IMR-90 (cell line): ENCODE results near the gene HES4. TPM values are rescaled to one million over a fixed set of nuclear protein-coding genes. Genes with fewer than 3 reads are reported as not detected.

Experiments
- ATAC-seq: fragments of 200-7000 bp; cut with Tn5 transposase; 2 replicates; pipeline ENCODE4 v1.9.1; 2020; ENCODE audit warnings: low read depth, mild to moderate bottlenecking, moderate library complexity
- BruUV-seq: library from RNA; stranded (reverse); fragments of 400-500 nt; replicated peaks from 2 replicates; lab custom pipeline; 2021; lab: Mats Ljungman, UMichigan
- CTCF ChIA-PET: fragments of 300-600 bp; formaldehyde crosslinking; extraction: SDS; loops from one replicate; lab custom pipeline; 2021; ENCODE audit warnings: antibody characterized with exemption; lab: Yijun Ruan, JAX
- POLR2A ChIA-PET: fragments of 300-600 bp; sonication (Branson Sonifier 250); formaldehyde crosslinking; loops from one replicate; lab custom pipeline; 2022; ENCODE audit warnings: antibody characterized with exemption; ENCODE audit not compliant: unreplicated experiment; lab: Charles Lee
- DNase-seq: peaks from one replicate; pipeline ENCODE4 v3.0.0; 2013
- H2AFZ ChIP-seq: replicated peaks from 2 replicates; pipeline ENCODE3; 2013; ENCODE audit warnings: low read length, mild to moderate bottlenecking; ENCODE audit not compliant: poor library complexity
- H2AK5ac ChIP-seq: 2 replicates; pipeline ENCODE4 v1.6.1; 2013; ENCODE audit warnings: low read depth, low read length, inconsistent platforms
- H2AK9ac ChIP-seq: replicated peaks from 2 replicates; pipeline ENCODE3; 2013; ENCODE audit warnings: mild to moderate bottlenecking, low read depth, low read length, moderate library complexity; ENCODE audit not compliant: poor library complexity
- H2BK120ac ChIP-seq: 2 replicates; pipeline ENCODE4 v1.6.1; 2013; ENCODE audit warnings: low read depth, low read length, inconsistent platforms
- H2BK15ac ChIP-seq: 3 replicates; pipeline ENCODE4 v1.6.1; 2013; ENCODE audit warnings: low read depth, low read length, inconsistent platforms
- H2BK20ac ChIP-seq: 2 replicates; pipeline ENCODE4 v1.6.1; 2013; ENCODE audit warnings: low read depth, mild to moderate bottlenecking, inconsistent platforms, low read length, moderate library complexity
- H2BK5ac ChIP-seq: 2 replicates; pipeline ENCODE4 v1.6.1; 2013; ENCODE audit warnings: mild to moderate bottlenecking, low read depth, low read length, inconsistent platforms; ENCODE audit not compliant: poor library complexity, severe bottlenecking
- H3K14ac ChIP-seq: replicated peaks from 2 replicates; pipeline ENCODE4 v1.6.1; 2013; ENCODE audit warnings: low read depth, low read length, inconsistent platforms
- H3K18ac ChIP-seq: 2 replicates; pipeline ENCODE4 v1.6.1; 2013; ENCODE audit warnings: low read depth, low read length, control low read depth
- H3K23ac ChIP-seq: 2 replicates; pipeline ENCODE4 v1.6.1; 2013; ENCODE audit warnings: low read depth, low read length, inconsistent platforms
- H3K27ac ChIP-seq: 2 replicates; pipeline ENCODE4 v1.5.1; 2013; ENCODE audit warnings: mild to moderate bottlenecking, control low read depth, low read length; ENCODE audit not compliant: insufficient read depth
- H3K27me3 ChIP-seq: 2 replicates; pipeline ENCODE4 v1.6.1; 2013; ENCODE audit warnings: low read length; ENCODE audit not compliant: control insufficient read depth, insufficient read depth
- H3K36me3 ChIP-seq: 2 replicates; pipeline ENCODE4 v1.6.1; 2013; ENCODE audit warnings: low read length, mixed read lengths; ENCODE audit not compliant: control insufficient read depth, insufficient read depth
- H3K4ac ChIP-seq: 2 replicates; pipeline ENCODE4 v1.6.1; 2013; ENCODE audit warnings: low read depth, low read length, inconsistent platforms
- H3K4me1 ChIP-seq: 2 replicates; pipeline ENCODE4 v1.6.1; 2013; ENCODE audit warnings: low read length, mixed read lengths; ENCODE audit not compliant: control insufficient read depth, insufficient read depth
- H3K4me2 ChIP-seq: 2 replicates; pipeline ENCODE4 v1.6.1; 2013; ENCODE audit warnings: low read depth, mild to moderate bottlenecking, control low read depth, low read length, moderate library complexity
- H3K4me3 ChIP-seq: 2 replicates; pipeline ENCODE4 v1.5.1; 2013; ENCODE audit warnings: low read depth, mild to moderate bottlenecking, control low read depth, low read length, moderate library complexity; ENCODE audit not compliant: insufficient read depth
- H3K56ac ChIP-seq: 2 replicates; pipeline ENCODE4 v1.6.1; 2013; ENCODE audit warnings: low read length, inconsistent platforms; ENCODE audit not compliant: insufficient read depth; ENCODE audit errors: extremely low read depth
- H3K79me1 ChIP-seq, 2 experiments: 2 replicates each; pipeline ENCODE4 v1.6.1; 2013; ENCODE audit warnings: low read length in 2 of 2, inconsistent platforms in 1 of 2, low read depth in 1 of 2
- H3K9ac ChIP-seq: 2 replicates; pipeline ENCODE4 v1.6.1; 2013; ENCODE audit warnings: low read depth, low read length, control low read depth
- H3K9me1 ChIP-seq: 2 replicates; pipeline ENCODE4 v1.6.1; 2013; ENCODE audit warnings: low read length, inconsistent platforms; ENCODE audit not compliant: insufficient read depth
- H3K9me3 ChIP-seq: 2 replicates; pipeline ENCODE4 v1.6.1; 2013; ENCODE audit warnings: low read length; ENCODE audit not compliant: control insufficient read depth, insufficient read depth
- H4K20me1 ChIP-seq: 2 replicates; pipeline ENCODE4 v1.6.1; 2013; ENCODE audit warnings: low read length, inconsistent platforms; ENCODE audit not compliant: insufficient read depth
- H4K5ac ChIP-seq: 2 replicates; pipeline ENCODE4 v1.6.1; 2013; ENCODE audit warnings: mild to moderate bottlenecking, low read depth, low read length, control low read depth
- H4K8ac ChIP-seq, 2 experiments: 2 replicates each; pipeline ENCODE4 v1.6.1; 2013; ENCODE audit warnings: low read depth in 2 of 2, low read length in 2 of 2, control low read depth in 1 of 2, inconsistent platforms in 1 of 2
- H4K91ac ChIP-seq: 2 replicates; pipeline ENCODE4 v1.6.1; 2013; ENCODE audit warnings: low read depth, low read length, inconsistent platforms; ENCODE audit not compliant: insufficient read depth
- CTCF ChIP-seq: conservative IDR thresholded peaks from 2 replicates; pipeline ENCODE4 v1.5.1; 2012; ENCODE audit warnings: mild to moderate bottlenecking, low read depth, low read length, improper control_type of control experiment
- POLR2A ChIP-seq: IDR thresholded peaks from 2 replicates; pipeline ENCODE4 v1.6.1; 2012; ENCODE audit warnings: mild to moderate bottlenecking, low read depth, low read length
- RAD21 ChIP-seq: IDR thresholded peaks from 2 replicates; pipeline ENCODE4 v1.6.1; 2012; ENCODE audit warnings: low read length, improper control_type of control experiment
- SMC3 ChIP-seq: fragments of 150-350 bp; IDR thresholded peaks from 2 replicates; pipeline ENCODE4 v1.6.1; 2016; ENCODE audit warnings: low read depth, mild to moderate bottlenecking, antibody characterized with exemption, low read length, moderate library complexity
- WGBS, 2 experiments: methylation state at CpG; one replicate each; pipeline versions ENCODE4 v1.1.5 to v1.1.7; 2013; ENCODE audit warnings: missing lambda C conversion rate in 2 of 2; ENCODE audit not compliant: insufficient read length in 1 of 2; ENCODE audit errors: extremely low coverage in 2 of 2; 5-methylcytosine and 5-hydroxymethylcytosine counted together
- dilution Hi-C: fragments of 300-500 bp; cut with HindIII; formaldehyde crosslinking; loops from one replicate; pipeline ENCODE4 v1.14.3; 2018; ENCODE audit warnings: low sequenced_read_pairs; ENCODE audit not compliant: unreplicated experiment
- in situ Hi-C: fragments of 300-500 bp; cut with MboI; formaldehyde crosslinking; loops from 3 replicates; pipeline ENCODE4 v1.14.3; 2019; ENCODE audit warnings: low sequenced_read_pairs, inconsistent platforms, mixed read lengths
- intact Hi-C: fragments of 100-400 bp; cut with micrococcal nuclease; formaldehyde crosslinking; loops from 2 replicates; pipeline ENCODE4 v1.10.0; 2022
- polyA plus RNA-seq, 3 experiments: library from polyadenylated mRNA; depleted of rRNA; stranded (reverse); fragments of >200 nt; gene quantifications; 2 replicates each; pipeline ENCODE4 v1.2.3, GENCODE V29; 2012; ENCODE audit warnings: low replicate concordance in 1 of 3
- total RNA-seq: library from RNA; depleted of rRNA; stranded (reverse); fragments of >200 nt; gene quantifications from 2 replicates; pipeline ENCODE4 v1.2.3, GENCODE V29; 2012

Gene HES4
- total and polyA plus RNA-seq, 2 of the 4 experiments (the other 2 are of a cell fraction) = 1.4 to 11.7 TPM

DNA sequence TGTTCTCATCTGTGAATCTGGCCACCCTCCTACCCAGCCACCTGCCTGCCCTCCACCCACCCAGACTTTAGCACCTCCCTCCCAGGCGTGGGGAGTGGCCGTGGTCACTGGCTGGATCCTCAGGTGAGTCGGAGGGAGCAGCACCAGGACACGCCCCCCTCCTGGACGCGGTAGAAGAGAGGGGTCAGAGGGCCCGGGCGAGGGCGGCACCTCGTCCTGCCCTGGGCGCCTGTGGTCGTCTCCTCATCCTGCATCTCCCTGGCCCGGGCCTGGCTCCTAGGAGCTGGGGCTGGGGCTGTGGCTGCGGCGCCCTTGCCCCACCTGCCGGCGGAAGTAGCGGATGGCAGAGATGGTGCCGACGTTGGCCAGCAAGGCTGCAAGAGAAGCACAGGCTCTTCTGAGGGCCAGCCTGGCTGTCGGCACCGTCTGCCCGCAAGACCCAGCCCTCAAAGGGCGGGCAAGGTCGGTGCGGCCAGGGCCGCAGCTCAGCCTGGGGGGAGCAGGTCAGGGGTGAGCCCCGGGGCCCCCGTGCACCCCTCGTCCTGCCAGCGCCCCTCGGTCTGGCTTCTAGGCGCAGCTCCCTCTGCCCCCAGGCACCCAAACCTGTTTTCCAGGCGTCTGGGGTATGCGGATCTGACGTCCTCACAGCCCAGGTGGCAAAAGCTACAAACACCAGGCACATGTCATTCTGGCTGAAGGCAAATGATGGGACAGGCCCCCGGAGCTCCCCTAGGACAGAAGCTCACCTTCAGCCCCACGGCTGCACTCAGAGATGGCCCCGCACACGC, 23.8 kb downstream of the HES4 start:
- peak overlapping the region; percentile 0; the same call in 1 of the 2 replicates for H3K4me3 ChIP-seq
- no peak overlapping the region for H3K18ac ChIP-seq
- H2AFZ ChIP-seq = peak overlapping the region; percentile 76
- no peaks in the 10 kb centered on the region for H3K9me1 ChIP-seq
- H3K36me3 ChIP-seq = no peaks in the 10 kb centered on the region
- no peak overlapping the region for H4K91ac ChIP-seq
- in situ Hi-C loops (no loop called here), dilution Hi-C loops (no loop called here), intact Hi-C loops (loop anchor here (2.0 to 5.0 kb wide), 2 partner anchors 74 to 103 kb away; no protein-coding TSS in a partner anchor)
- H3K4me1 ChIP-seq = 0 out of 2 replicates have a peak, but pooled peaks cover 2% of the 10 kb centered on the region
- H3K4ac ChIP-seq = no peak overlapping the region
- no peak overlapping the region for H2BK15ac ChIP-seq
- no peaks in the 10 kb centered on the region for H3K9me3 ChIP-seq
- POLR2A ChIA-PET = no interaction called here
- peak overlapping the region; percentile 28 for H2AK9ac ChIP-seq
- no TSS peak for BruUV-seq
- H4K8ac ChIP-seq = 0 out of 4 replicates have a peak overlapping the region, but pooled peaks of 1 of the 2 experiments have one; percentile 9
- H3K4me2 ChIP-seq = peak overlapping the region; percentile 12
- no peak overlapping the region for H2BK120ac ChIP-seq
- H2AK5ac ChIP-seq = no peak overlapping the region
- ATAC-seq (peak; percentile 95), DNase-seq (peak; percentile 36)
- no peak overlapping the region for H3K56ac ChIP-seq
- no peak overlapping the region for H3K27ac ChIP-seq
- peak; percentile 71 for TF ChIP-seq RAD21
- peak; percentile 58 for TF ChIP-seq SMC3
- TF ChIP-seq POLR2A = no peak
- peak; percentile 65 for TF ChIP-seq CTCF
- CTCF ChIA-PET = interaction anchor here (1.4 kb wide), 1 partner anchor 9 kb away, joined by 3 read pairs; no protein-coding TSS in a partner anchor
- no peaks in the 10 kb centered on the region; the same call in 1 of the 2 replicates for H4K20me1 ChIP-seq
- H3K9ac ChIP-seq = no peak overlapping the region
- no peak overlapping the region for H3K23ac ChIP-seq
- WGBS, 2 experiments = 17% methylated on average over 12 of the region's 40 CpGs; no CpG with 5 or more reads in 1 of the 2 experiments
- H3K79me1 ChIP-seq = no peaks in the 10 kb centered on the region
- no peak overlapping the region for H2BK20ac ChIP-seq
- no peak overlapping the region for H4K5ac ChIP-seq
- H2BK5ac ChIP-seq = no peak overlapping the region
- H3K14ac ChIP-seq = no peak overlapping the region
- H3K27me3 ChIP-seq = no peaks in the 10 kb centered on the region
